ENCODE measurements around the gene ZNRF2. TPM values are rescaled to one million over a fixed set of nuclear protein-coding genes. Genes with fewer than 3 reads are reported as not detected.
A peak's percentile ranks its signal among the peaks of the same experiment; 100 is the strongest.

The ZNRF2 gene
- total RNA-seq, 1 experiment from 2014 or later: 24.7 TPM

DNA sequence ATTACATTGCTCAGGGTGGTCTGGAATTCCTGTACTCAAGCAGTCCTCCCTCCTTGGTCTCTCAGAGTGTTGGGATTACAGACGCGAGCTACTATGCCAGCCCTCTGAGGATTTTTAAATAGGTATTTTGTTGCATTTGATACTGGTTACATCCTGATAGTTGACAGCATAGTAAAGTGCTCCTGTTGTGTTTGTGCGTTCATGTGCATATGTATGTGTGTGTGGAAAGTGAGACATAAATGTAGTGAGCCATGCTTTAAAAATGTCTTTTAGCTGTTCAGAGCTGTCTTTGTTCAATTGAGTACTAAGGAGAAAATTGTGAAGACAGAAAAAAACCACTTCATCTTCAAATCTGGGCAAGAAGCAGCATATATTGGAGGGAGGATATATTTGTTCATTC is 27.8 kb downstream of the ZNRF2 start:
- Histone ChIP-seq H3K4me1 (replicated peaks; ENCODE audit: insufficient read depth) (peaks cover 40% of the 10 kb centered on the region), H3K4me3 (no peak overlapping the region), H3K79me2 (ENCODE audit: low read depth) (peaks cover 88% of the 10 kb centered on the region), H2AFZ (no peak overlapping the region), H3K27ac (no peak overlapping the region), H3K36me3 (ENCODE audit: low read depth) (no peaks in the 10 kb centered on the region), H3F3A (ENCODE audit: insufficient read depth, low read depth) (peaks cover 4% of the 10 kb centered on the region), H3K9me2 (ENCODE audit: insufficient read depth) (no peaks in the 10 kb centered on the region), H4K20me1 (ENCODE audit: insufficient read depth) (no peaks in the 10 kb centered on the region), H3K4me2 (no peak overlapping the region), H3K27me3 (ENCODE audit: insufficient read depth, low read depth) (no peaks in the 10 kb centered on the region), H3K9me3 (ENCODE audit: insufficient read depth, low read depth) (peaks cover 17% of the 10 kb centered on the region; the same call in 1 of the 2 replicates)
- no TSS peak for BruUV-seq (replicated peaks)
- TF ChIP-seq EZH2 (IDR thresholded peaks at IDR 0.05; ENCODE audit: low read depth): no peak
- TF ChIP-seq, protein P1, sequence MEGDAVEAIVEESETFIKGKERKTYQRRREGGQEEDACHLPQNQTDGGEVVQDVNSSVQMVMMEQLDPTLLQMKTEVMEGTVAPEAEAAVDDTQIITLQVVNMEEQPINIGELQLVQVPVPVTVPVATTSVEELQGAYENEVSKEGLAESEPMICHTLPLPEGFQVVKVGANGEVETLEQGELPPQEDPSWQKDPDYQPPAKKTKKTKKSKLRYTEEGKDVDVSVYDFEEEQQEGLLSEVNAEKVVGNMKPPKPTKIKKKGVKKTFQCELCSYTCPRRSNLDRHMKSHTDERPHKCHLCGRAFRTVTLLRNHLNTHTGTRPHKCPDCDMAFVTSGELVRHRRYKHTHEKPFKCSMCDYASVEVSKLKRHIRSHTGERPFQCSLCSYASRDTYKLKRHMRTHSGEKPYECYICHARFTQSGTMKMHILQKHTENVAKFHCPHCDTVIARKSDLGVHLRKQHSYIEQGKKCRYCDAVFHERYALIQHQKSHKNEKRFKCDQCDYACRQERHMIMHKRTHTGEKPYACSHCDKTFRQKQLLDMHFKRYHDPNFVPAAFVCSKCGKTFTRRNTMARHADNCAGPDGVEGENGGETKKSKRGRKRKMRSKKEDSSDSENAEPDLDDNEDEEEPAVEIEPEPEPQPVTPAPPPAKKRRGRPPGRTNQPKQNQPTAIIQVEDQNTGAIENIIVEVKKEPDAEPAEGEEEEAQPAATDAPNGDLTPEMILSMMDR (conservative IDR thresholded peaks at IDR 0.05): no peak
- ChIA-PET POLR2A (ENCODE audit: unreplicated experiment) (no interaction called here), CTCF (no interaction called here)
- DNase-seq: peak in 1 of 2 experiments; percentile 65
- intact Hi-C loops (cut with micrococcal nuclease; ENCODE audit: unreplicated experiment): no loop called here

DNA sequence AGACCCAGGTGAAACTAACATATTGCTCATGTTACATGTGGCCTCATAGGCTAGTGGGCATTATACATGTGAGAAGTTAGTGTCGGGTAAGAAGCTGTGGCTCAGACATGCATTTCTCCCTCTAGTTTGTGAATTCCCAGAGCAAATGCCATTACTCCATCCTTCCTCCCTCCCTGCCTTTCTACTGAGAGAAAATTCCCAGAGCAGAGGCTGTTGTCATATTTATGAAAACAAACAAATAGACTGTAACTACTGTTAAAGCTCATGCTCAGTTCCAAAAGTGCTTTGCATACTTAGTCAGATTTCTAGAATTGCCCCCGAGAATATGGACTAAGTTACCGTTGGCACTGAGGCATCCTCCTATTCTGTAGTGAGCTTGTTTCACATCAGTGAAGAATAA is 29.0 kb downstream of the ZNRF2 start:
- H4K20me1 ChIP-seq (ENCODE audit: insufficient read depth): no peaks in the 10 kb centered on the region
- no TSS peak for BruUV-seq (replicated peaks)
- ChIA-PET CTCF (no interaction called here), POLR2A (ENCODE audit: unreplicated experiment) (interaction anchor here (0.6 kb wide), 1 partner anchor 87 kb away, joined by 4 read pairs; no protein-coding TSS in a partner anchor)
- H3K27ac ChIP-seq: no peak overlapping the region
- no peak for DNase-seq
- no peak overlapping the region for H3K4me3 ChIP-seq
- H3K4me1 ChIP-seq (replicated peaks; ENCODE audit: insufficient read depth): peaks cover 36% of the 10 kb centered on the region
- H3K79me2 ChIP-seq (ENCODE audit: low read depth): peaks cover 88% of the 10 kb centered on the region
- H3K9me2 ChIP-seq (ENCODE audit: insufficient read depth): no peaks in the 10 kb centered on the region
- no peak overlapping the region for H2AFZ ChIP-seq
- TF ChIP-seq, protein P1 (conservative IDR thresholded peaks at IDR 0.05): no peak
- TF ChIP-seq EZH2 (IDR thresholded peaks at IDR 0.05; ENCODE audit: low read depth): no peak
- intact Hi-C loops (cut with micrococcal nuclease; ENCODE audit: unreplicated experiment): no loop called here
- H3K9me3 ChIP-seq (ENCODE audit: insufficient read depth, low read depth): peaks cover 8% of the 10 kb centered on the region; the same call in 1 of the 2 replicates
- H3K27me3 ChIP-seq (ENCODE audit: insufficient read depth, low read depth): no peaks in the 10 kb centered on the region
- no peak overlapping the region for H3K4me2 ChIP-seq
- no peaks in the 10 kb centered on the region; the same call in none of the 2 replicates for H3F3A ChIP-seq (ENCODE audit: insufficient read depth, low read depth)
- no peaks in the 10 kb centered on the region for H3K36me3 ChIP-seq (ENCODE audit: low read depth)

DNA sequence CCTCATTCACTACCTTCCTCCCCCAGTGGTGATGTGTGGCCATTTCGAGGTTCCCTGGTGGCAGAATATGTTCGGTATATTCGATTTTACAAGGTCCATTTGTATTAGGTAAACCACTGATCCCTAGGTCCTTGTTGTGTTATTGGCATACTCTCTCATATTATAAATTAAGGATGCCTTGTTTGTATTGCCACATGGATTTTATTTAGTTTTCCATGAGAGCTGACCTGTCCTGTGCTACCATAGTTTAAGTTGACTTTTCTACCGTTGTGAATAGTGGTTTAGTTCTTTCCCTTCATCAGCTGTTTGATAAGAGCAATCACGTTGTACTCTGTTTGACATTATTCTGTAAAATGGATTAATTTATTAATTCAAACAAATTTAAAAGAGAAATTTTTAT is 29.4 kb downstream of the ZNRF2 start:
- no peak for DNase-seq
- no peaks in the 10 kb centered on the region for H3K36me3 ChIP-seq (ENCODE audit: low read depth)
- H3F3A ChIP-seq (ENCODE audit: insufficient read depth, low read depth): no peaks in the 10 kb centered on the region; the same call in none of the 2 replicates
- H3K79me2 ChIP-seq (ENCODE audit: low read depth): peaks cover 88% of the 10 kb centered on the region
- H3K9me2 ChIP-seq (ENCODE audit: insufficient read depth): no peaks in the 10 kb centered on the region
- H3K4me3 ChIP-seq: no peak overlapping the region
- no peak overlapping the region for H3K27ac ChIP-seq
- TF ChIP-seq, protein P1 (conservative IDR thresholded peaks at IDR 0.05): no peak
- TF ChIP-seq EZH2 (IDR thresholded peaks at IDR 0.05; ENCODE audit: low read depth): no peak
- no peaks in the 10 kb centered on the region for H4K20me1 ChIP-seq (ENCODE audit: insufficient read depth)
- POLR2A ChIA-PET (ENCODE audit: unreplicated experiment): interaction anchor here (0.6 kb wide), 1 partner anchor 88 kb away, joined by 4 read pairs; no protein-coding TSS in a partner anchor
- intact Hi-C loops (cut with micrococcal nuclease; ENCODE audit: unreplicated experiment): no loop called here
- no peak overlapping the region for H3K4me2 ChIP-seq
- no TSS peak for BruUV-seq (replicated peaks)
- peaks cover 33% of the 10 kb centered on the region for H3K4me1 ChIP-seq (replicated peaks; ENCODE audit: insufficient read depth)
- H3K27me3 ChIP-seq (ENCODE audit: insufficient read depth, low read depth): no peaks in the 10 kb centered on the region
- H2AFZ ChIP-seq: no peak overlapping the region
- CTCF ChIA-PET: no interaction called here
- H3K9me3 ChIP-seq (ENCODE audit: insufficient read depth, low read depth): peaks cover 7% of the 10 kb centered on the region; the same call in 1 of the 2 replicates

Measured in PC-9 (cell line).